Fibroblast of lung (primary cell): ENCODE measurements around the gene CFAP65. TPM values are rescaled to one million over a fixed set of nuclear protein-coding genes. Genes with fewer than 3 reads are reported as not detected.

Source experiments
- DNase-seq, 2 donors: peaks; one replicate each; pipeline versions ENCODE4 v3.0.0 to v3.0.0-alpha.2; 2010; ENCODE audit warnings: low read depth in 2 of 2
- H2AFZ ChIP-seq: 2 replicates; pipeline ENCODE4 v1.5.1; 2012; ENCODE audit warnings: low read length, control low read depth, inconsistent platforms
- H3K27ac ChIP-seq: 2 replicates; pipeline ENCODE4 v1.5.1; 2011; ENCODE audit warnings: low read length, control low read depth; ENCODE audit not compliant: insufficient read depth
- H3K27me3 ChIP-seq: 2 replicates; pipeline ENCODE4 v1.5.1; 2011; ENCODE audit warnings: mild to moderate bottlenecking, low read length; ENCODE audit not compliant: control insufficient read depth, insufficient read depth
- H3K36me3 ChIP-seq: 2 replicates; pipeline ENCODE4 v1.5.1; 2011; ENCODE audit warnings: low read length; ENCODE audit not compliant: control insufficient read depth, insufficient read depth
- H3K4me1 ChIP-seq: 2 replicates; pipeline ENCODE4 v1.5.1; 2011; ENCODE audit warnings: low read length; ENCODE audit not compliant: control insufficient read depth, insufficient read depth; ENCODE audit errors: extremely low read depth
- H3K4me2 ChIP-seq: 2 replicates; pipeline ENCODE4 v1.5.1; 2011; ENCODE audit warnings: low read length, control low read depth; ENCODE audit not compliant: insufficient read depth; ENCODE audit errors: extremely low read depth
- H3K4me3 ChIP-seq, 4 experiments: fragments of 200-600 bp in 1 of 4; sonication (generic) in 1 of 4; replicated peaks in 1 of 4; 2 replicates each; pipeline ENCODE4 v1.5.1; 2011 to 2016; ENCODE audit warnings: low read length in 4 of 4, low read depth in 3 of 4, mild to moderate bottlenecking in 3 of 4, control low read depth in 2 of 4, inconsistent platforms in 1 of 4, mixed read lengths in 1 of 4; ENCODE audit not compliant: insufficient read depth in 1 of 4; ENCODE audit errors: control extremely low read depth in 1 of 4
- H3K79me2 ChIP-seq: 2 replicates; pipeline ENCODE4 v1.5.1; 2012; ENCODE audit warnings: mild to moderate bottlenecking, low read length, inconsistent platforms; ENCODE audit not compliant: control insufficient read depth, insufficient read depth
- H3K9ac ChIP-seq: 2 replicates; pipeline ENCODE4 v1.5.1; 2011; ENCODE audit warnings: mild to moderate bottlenecking, low read length, control low read depth; ENCODE audit not compliant: insufficient read depth
- H3K9me3 ChIP-seq: 2 replicates; pipeline ENCODE4 v1.5.1; 2012; ENCODE audit warnings: low read depth, low read length; ENCODE audit not compliant: control insufficient read depth, insufficient read depth
- H4K20me1 ChIP-seq: 2 replicates; pipeline ENCODE4 v1.5.1; 2011; ENCODE audit warnings: low read length; ENCODE audit not compliant: control insufficient read depth, insufficient read depth; ENCODE audit errors: extremely low read depth
- CTCF ChIP-seq, 2 donors: IDR thresholded peaks in 1 of 2; conservative IDR thresholded peaks in 1 of 2; 1 replicate in 1 of 2; 2 replicates in 1 of 2; pipeline ENCODE4 v1.5.1; 2011 to 2012; ENCODE audit warnings: low read length in 2 of 2, control low read depth in 1 of 2, inconsistent platforms in 1 of 2, low read depth in 1 of 2, mild to moderate bottlenecking in 1 of 2
- EZH2 ChIP-seq: IDR thresholded peaks from 2 replicates; pipeline ENCODE4 v1.5.1; 2012; ENCODE audit warnings: low read length, control low read depth, mild to moderate bottlenecking; ENCODE audit errors: missing control alignments
- polyA plus RNA-seq, 2 donors: library from polyadenylated mRNA; depleted of rRNA in 1 of 2; stranded (reverse) in 1 of 2; unstranded in 1 of 2; fragments of >200 nt; gene quantifications; 2 replicates each; pipeline ENCODE4 v1.2.1, GENCODE V29; 2011 to 2012; ENCODE audit warnings: missing spikeins in 1 of 2
- total RNA-seq: library from RNA; depleted of rRNA; stranded (reverse); fragments of >200 nt; gene quantifications from 2 replicates; pipeline ENCODE4 v1.2.1, GENCODE V29; 2014

Gene CFAP65
- total and polyA plus RNA-seq, 2 donors (not counting 1 experiment from before 2014, with no cell fraction given): not detected

- Histone ChIP-seq H4K20me1 (no peaks in the 10 kb centered on the region), H3K9me3 (no peaks in the 10 kb centered on the region), H3K36me3 (no peaks in the 10 kb centered on the region), H2AFZ (no peak overlapping the region), H3K4me2 (no peak overlapping the region), H3K27ac (no peak overlapping the region), H3K27me3 (peaks cover 4% of the 10 kb centered on the region), H3K4me1 (no peaks in the 10 kb centered on the region), H3K79me2 (no peaks in the 10 kb centered on the region), H3K9ac (no peak overlapping the region), H3K4me3 (no peak overlapping the region)
- no peak for DNase-seq
- TF ChIP-seq CTCF (conservative IDR thresholded peaks at IDR 0.05 in 1 of 2, IDR thresholded peaks at IDR 0.05 in 1 of 2; ENCODE audit: low read depth in 1 of 2, low read length in 2 of 2): no peak
- TF ChIP-seq EZH2: no peak
Measured at GRCh38 chr2:219030177-219030940, 11.0 kb downstream of the CFAP65 start.

- no peaks in the 10 kb centered on the region for H3K79me2 ChIP-seq
- H4K20me1 ChIP-seq: no peaks in the 10 kb centered on the region
- H3K36me3 ChIP-seq: no peaks in the 10 kb centered on the region
- H3K9me3 ChIP-seq: no peaks in the 10 kb centered on the region
- H3K4me3 ChIP-seq: no peak overlapping the region
- H3K27me3 ChIP-seq: peaks cover 9% of the 10 kb centered on the region
- TF ChIP-seq EZH2 (no peak), CTCF (conservative IDR thresholded peaks at IDR 0.05 in 1 of 2, IDR thresholded peaks at IDR 0.05 in 1 of 2; ENCODE audit: low read depth in 1 of 2, low read length in 2 of 2) (peak; percentile 85 to 90)
- H2AFZ ChIP-seq: no peak overlapping the region
- no peak overlapping the region for H3K4me2 ChIP-seq
- peak; percentile 49 to 69 for DNase-seq
- no peaks in the 10 kb centered on the region for H3K4me1 ChIP-seq
- H3K27ac ChIP-seq: no peak overlapping the region
- H3K9ac ChIP-seq: no peak overlapping the region
Measured at GRCh38 chr2:219029829-219030165, 11.5 kb downstream of the CFAP65 start.

GRCh38 chr2:219028996-219029828, 12.1 kb downstream of the CFAP65 start:
- H3K4me2 ChIP-seq: no peak overlapping the region
- no peak for DNase-seq
- H3K36me3 ChIP-seq: no peaks in the 10 kb centered on the region
- H4K20me1 ChIP-seq: no peaks in the 10 kb centered on the region
- H3K27me3 ChIP-seq: peaks cover 12% of the 10 kb centered on the region
- no peak overlapping the region for H3K4me3 ChIP-seq
- H3K27ac ChIP-seq: no peak overlapping the region
- no peak overlapping the region for H2AFZ ChIP-seq
- H3K4me1 ChIP-seq: no peaks in the 10 kb centered on the region
- no peaks in the 10 kb centered on the region for H3K79me2 ChIP-seq
- no peak overlapping the region for H3K9ac ChIP-seq
- TF ChIP-seq EZH2 (no peak), CTCF (conservative IDR thresholded peaks at IDR 0.05 in 1 of 2, IDR thresholded peaks at IDR 0.05 in 1 of 2; ENCODE audit: low read depth in 1 of 2, low read length in 2 of 2) (no peak)
- no peaks in the 10 kb centered on the region for H3K9me3 ChIP-seq
